ENCODE data around the gene TM4SF1.

GRCh38 chr3:149403443-149403842 lies 26.0 kb upstream of the TM4SF1 start:
- TF ChIP-seq TAF1 (IDR thresholded peaks at IDR 0.05; ENCODE audit: control insufficient read depth, extremely low read depth, insufficient read depth, low read length, severe bottlenecking), result no peak
- no peak for TF ChIP-seq BRF2 (IDR thresholded peaks at IDR 0.05; ENCODE audit: borderline replicate concordance, insufficient read depth, insufficient read length)
- no peak for TF ChIP-seq GABPB1 (CRISPR knock-in tag; IDR thresholded peaks at IDR 0.05)
- no peak for TF ChIP-seq CTCF (IDR thresholded peaks at IDR 0.05 in 2 of 3, conservative IDR thresholded peaks at IDR 0.05 in 1 of 3; ENCODE audit: insufficient read depth in 2 of 3, low read depth in 1 of 3, low read length in 3 of 3)
- no peak for TF ChIP-seq NR2C2 (CRISPR knock-in tag; IDR thresholded peaks at IDR 0.05)
- TF ChIP-seq NR2C2 (tag; IDR thresholded peaks at IDR 0.05), result no peak
- no peak for TF ChIP-seq CBX8 (IDR thresholded peaks at IDR 0.05; ENCODE audit: borderline replicate concordance, extremely low read depth, low read depth, low read length, poor library complexity, severe bottlenecking)
- no peak for TF ChIP-seq FOXA1 (IDR thresholded peaks at IDR 0.05; ENCODE audit: borderline replicate concordance)
